Measurements from ENCODE around the gene LPP. TPM values are rescaled to one million over a fixed set of nuclear protein-coding genes. Genes with fewer than 3 reads are reported as not detected.

LPP gene
- total RNA-seq, 6 experiments from 2014 or later: 84.1 to 121 (median 102) TPM

- Mint-ChIP-seq H3K9me3 (no peaks in the 10 kb centered on the region), H3K36me3 (ENCODE audit: low read depth) (peaks cover 47% of the 10 kb centered on the region), H3K27ac (no peak overlapping the region)
These were observed 75.8 kb downstream of the LPP start for GRCh38 chr3:188229726-188230125.

GRCh38 chr3:188230962-188231361 lies 77.0 kb downstream of the LPP start:
- Mint-ChIP-seq H3K36me3 (ENCODE audit: low read depth) (peaks cover 45% of the 10 kb centered on the region), H3K4me3 (peak overlapping the region; percentile 46; the same call in 1 of the 2 replicates), H3K9me3 (no peaks in the 10 kb centered on the region), H3K27ac (peak overlapping the region; percentile 81), H3K4me1 (ENCODE audit: low read depth) (peaks cover 64% of the 10 kb centered on the region), H3K27me3 (ENCODE audit: insufficient read depth) (no peaks in the 10 kb centered on the region; the same call in 1 of the 2 replicates)
- no peak for TF ChIP-seq CTCF (IDR thresholded peaks at IDR 0.05)
- peak; percentile 73 for DNase-seq

More at GRCh38 chr3:188229726-188230125, 75.8 kb downstream of the LPP start:
- no peak for DNase-seq
- Mint-ChIP-seq H3K4me1 (ENCODE audit: low read depth) (peaks cover 52% of the 10 kb centered on the region), H3K4me3 (no peak overlapping the region), H3K27me3 (ENCODE audit: insufficient read depth) (no peaks in the 10 kb centered on the region; the same call in 1 of the 2 replicates)
- no peak for TF ChIP-seq CTCF (IDR thresholded peaks at IDR 0.05)

- no peak overlapping the region for H3K4me3 Mint-ChIP-seq
- H3K27me3 Mint-ChIP-seq (ENCODE audit: insufficient read depth): no peaks in the 10 kb centered on the region; the same call in 1 of the 2 replicates
- H3K36me3 Mint-ChIP-seq (ENCODE audit: low read depth): peaks cover 45% of the 10 kb centered on the region
- DNase-seq: no peak
- peak overlapping the region; percentile 81; the same call in 1 of the 2 replicates for H3K27ac Mint-ChIP-seq
- no peaks in the 10 kb centered on the region for H3K9me3 Mint-ChIP-seq
- peaks cover 69% of the 10 kb centered on the region for H3K4me1 Mint-ChIP-seq (ENCODE audit: low read depth)
- TF ChIP-seq CTCF (IDR thresholded peaks at IDR 0.05): no peak
These were observed 77.5 kb downstream of the LPP start for GRCh38 chr3:188231456-188231855.

- Mint-ChIP-seq H3K27ac (peak overlapping the region; percentile 61), H3K27me3 (ENCODE audit: insufficient read depth) (no peaks in the 10 kb centered on the region; the same call in 1 of the 2 replicates), H3K4me3 (no peak overlapping the region), H3K4me1 (ENCODE audit: low read depth) (peaks cover 77% of the 10 kb centered on the region), H3K9me3 (no peaks in the 10 kb centered on the region), H3K36me3 (ENCODE audit: low read depth) (peaks cover 47% of the 10 kb centered on the region)
- TF ChIP-seq CTCF (IDR thresholded peaks at IDR 0.05): no peak
- no peak for DNase-seq
These were observed 78.7 kb downstream of the LPP start for GRCh38 chr3:188232656-188233055.

- no peaks in the 10 kb centered on the region; the same call in 1 of the 2 replicates for H3K27me3 Mint-ChIP-seq (ENCODE audit: insufficient read depth)
- H3K4me3 Mint-ChIP-seq: no peak overlapping the region
- peak; percentile 42 for DNase-seq
- no peaks in the 10 kb centered on the region for H3K9me3 Mint-ChIP-seq
- no peak for TF ChIP-seq CTCF (IDR thresholded peaks at IDR 0.05)
- peak overlapping the region; percentile 69 for H3K27ac Mint-ChIP-seq
- peaks cover 80% of the 10 kb centered on the region for H3K4me1 Mint-ChIP-seq (ENCODE audit: low read depth)
- H3K36me3 Mint-ChIP-seq (ENCODE audit: low read depth): peaks cover 45% of the 10 kb centered on the region
These were observed 79.4 kb downstream of the LPP start for GRCh38 chr3:188233320-188233719.

All from HFFc6 (cell line).